Brain microvascular endothelial cell (primary cell): ENCODE results near the gene TNFRSF1B.

Experiments used
- DNase-seq: peaks from one replicate; pipeline ENCODE4 v3.0.0-alpha.2; 2020
- H3K27ac ChIP-seq: fragments of 250-450 bp; sonication (Bioruptor Pico); 2 replicates; pipeline ENCODE4 v1.5.1; 2020; ENCODE audit warnings: mild to moderate bottlenecking, moderate library complexity
- H3K27me3 ChIP-seq: fragments of 250-450 bp; sonication (Bioruptor Pico); replicated peaks from 2 replicates; pipeline ENCODE4 v1.5.1; 2020; ENCODE audit warnings: mild to moderate bottlenecking
- H3K36me3 ChIP-seq: fragments of 250-450 bp; sonication (Bioruptor Pico); replicated peaks from 2 replicates; pipeline ENCODE4 v1.5.1; 2020; ENCODE audit warnings: mild to moderate bottlenecking
- H3K4me3 ChIP-seq: 2 replicates; pipeline ENCODE4 v1.5.1; 2011; ENCODE audit warnings: low read depth, mild to moderate bottlenecking, control low read depth, low read length, moderate library complexity
- in situ Hi-C: cut with HindIII; loops from 2 replicates; pipeline ENCODE4 v1.10.0; 2017; ENCODE audit warnings: low sequenced_read_pairs, low pct_ligation_motif_present
- TF ChIP-seq, protein P1 (sequence below): IDR thresholded peaks from 2 replicates; pipeline ENCODE4 v1.5.1; 2011; ENCODE audit warnings: low read depth, mild to moderate bottlenecking, moderate library complexity, low read length, control low read depth, inconsistent platforms; ENCODE audit errors: missing control alignments

Gene TNFRSF1B

DNA sequence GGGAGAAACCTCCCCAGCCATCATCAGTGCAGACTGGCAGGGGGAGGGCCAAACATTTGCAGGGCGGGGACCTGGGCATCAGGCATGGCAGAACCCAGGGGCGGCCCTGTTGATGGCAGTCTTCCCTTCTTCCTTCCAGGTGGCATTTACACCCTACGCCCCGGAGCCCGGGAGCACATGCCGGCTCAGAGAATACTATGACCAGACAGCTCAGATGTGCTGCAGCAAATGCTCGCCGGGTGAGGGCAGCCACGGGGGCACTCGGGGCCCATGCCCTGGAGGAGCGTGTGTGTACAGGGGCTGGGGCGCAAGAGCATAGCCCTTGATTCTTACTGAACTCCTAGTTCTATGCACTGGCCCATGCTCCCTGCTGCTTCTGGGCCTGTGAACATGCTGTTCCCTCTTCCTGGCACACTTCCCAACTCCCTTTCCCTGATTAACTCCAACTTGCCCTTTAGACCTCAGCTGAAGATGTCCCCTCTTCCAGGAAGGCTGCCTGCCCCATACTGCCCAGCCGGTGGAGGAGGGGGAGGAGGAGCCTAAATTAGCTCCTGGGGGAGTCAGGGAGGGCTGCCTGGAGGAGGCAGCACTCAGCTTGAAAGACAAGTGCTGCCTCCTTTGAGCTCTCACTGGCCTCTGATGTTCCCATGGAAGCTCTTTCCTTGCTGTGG lies 22.0 kb downstream of the TNFRSF1B start:
- no peak for DNase-seq
- TF ChIP-seq, protein P1, sequence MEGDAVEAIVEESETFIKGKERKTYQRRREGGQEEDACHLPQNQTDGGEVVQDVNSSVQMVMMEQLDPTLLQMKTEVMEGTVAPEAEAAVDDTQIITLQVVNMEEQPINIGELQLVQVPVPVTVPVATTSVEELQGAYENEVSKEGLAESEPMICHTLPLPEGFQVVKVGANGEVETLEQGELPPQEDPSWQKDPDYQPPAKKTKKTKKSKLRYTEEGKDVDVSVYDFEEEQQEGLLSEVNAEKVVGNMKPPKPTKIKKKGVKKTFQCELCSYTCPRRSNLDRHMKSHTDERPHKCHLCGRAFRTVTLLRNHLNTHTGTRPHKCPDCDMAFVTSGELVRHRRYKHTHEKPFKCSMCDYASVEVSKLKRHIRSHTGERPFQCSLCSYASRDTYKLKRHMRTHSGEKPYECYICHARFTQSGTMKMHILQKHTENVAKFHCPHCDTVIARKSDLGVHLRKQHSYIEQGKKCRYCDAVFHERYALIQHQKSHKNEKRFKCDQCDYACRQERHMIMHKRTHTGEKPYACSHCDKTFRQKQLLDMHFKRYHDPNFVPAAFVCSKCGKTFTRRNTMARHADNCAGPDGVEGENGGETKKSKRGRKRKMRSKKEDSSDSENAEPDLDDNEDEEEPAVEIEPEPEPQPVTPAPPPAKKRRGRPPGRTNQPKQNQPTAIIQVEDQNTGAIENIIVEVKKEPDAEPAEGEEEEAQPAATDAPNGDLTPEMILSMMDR = no peak
- Histone ChIP-seq H3K4me3 (no peak overlapping the region), H3K36me3 (no peaks in the 10 kb centered on the region), H3K27ac (no peak overlapping the region), H3K27me3 (no peaks in the 10 kb centered on the region)
- in situ Hi-C loops = no loop called here

DNA sequence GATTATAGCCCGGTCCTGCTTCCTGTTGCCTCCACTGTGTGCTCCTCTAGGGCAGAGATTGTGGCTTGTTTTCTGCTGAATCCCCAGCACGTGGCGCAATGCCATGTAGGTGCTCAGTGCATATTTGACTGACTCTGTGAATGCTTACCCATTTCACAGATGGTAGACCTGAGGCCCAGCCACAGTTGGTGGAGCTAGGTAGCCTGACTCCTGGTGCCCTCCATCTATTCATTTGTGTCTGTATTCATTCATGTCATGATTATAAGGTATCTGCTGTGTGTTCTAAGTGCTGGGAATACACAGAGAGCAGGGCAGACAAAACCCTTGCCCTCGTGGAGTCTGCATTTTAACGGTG lies 22.5 kb downstream of the TNFRSF1B start:
- no peaks in the 10 kb centered on the region for H3K27me3 ChIP-seq
- DNase-seq = no peak
- H3K27ac ChIP-seq = no peak overlapping the region
- no peaks in the 10 kb centered on the region for H3K36me3 ChIP-seq
- H3K4me3 ChIP-seq = no peak overlapping the region
- TF ChIP-seq, protein P1 = no peak
- in situ Hi-C loops = no loop called here

DNA sequence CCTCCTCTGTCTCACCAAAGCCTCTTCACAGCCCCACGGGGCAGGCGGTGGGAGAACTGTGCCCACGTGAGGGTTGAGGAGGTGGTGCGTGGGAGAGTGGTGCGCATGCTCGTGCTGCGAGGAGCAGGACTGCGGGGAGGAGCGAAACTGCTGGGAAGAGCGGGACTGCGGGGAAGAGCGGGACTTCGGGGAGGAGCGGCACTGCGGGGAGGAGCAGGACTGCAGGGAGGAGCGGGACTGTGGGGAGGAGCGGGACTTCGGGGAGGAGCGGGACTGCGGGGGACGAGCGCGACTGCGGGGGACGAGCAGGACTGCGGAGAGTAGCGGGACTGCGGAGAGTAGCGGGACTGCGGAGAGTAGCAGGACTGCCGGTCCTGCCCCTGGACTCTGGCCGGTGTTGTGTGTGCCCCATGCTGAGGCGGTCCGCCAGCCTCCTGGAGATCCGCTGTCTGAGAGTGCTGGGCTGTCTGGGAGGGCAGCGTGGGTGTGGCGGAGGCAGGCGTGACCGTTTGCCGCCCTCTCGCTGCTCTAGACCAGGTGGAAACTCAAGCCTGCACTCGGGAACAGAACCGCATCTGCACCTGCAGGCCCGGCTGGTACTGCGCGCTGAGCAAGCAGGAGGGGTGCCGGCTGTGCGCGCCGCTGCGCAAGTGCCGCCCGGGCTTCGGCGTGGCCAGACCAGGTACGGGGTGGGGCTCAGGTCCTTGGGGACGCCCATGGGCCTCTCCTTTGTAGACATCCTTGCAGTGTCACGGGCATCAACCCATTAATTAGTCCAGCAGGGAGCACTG lies 24.6 kb downstream of the TNFRSF1B start:
- Histone ChIP-seq H3K36me3 (no peaks in the 10 kb centered on the region), H3K4me3 (no peak overlapping the region), H3K27me3 (no peaks in the 10 kb centered on the region), H3K27ac (no peak overlapping the region)
- in situ Hi-C loops = no loop called here
- DNase-seq = no peak
- TF ChIP-seq, protein P1 = no peak

DNA sequence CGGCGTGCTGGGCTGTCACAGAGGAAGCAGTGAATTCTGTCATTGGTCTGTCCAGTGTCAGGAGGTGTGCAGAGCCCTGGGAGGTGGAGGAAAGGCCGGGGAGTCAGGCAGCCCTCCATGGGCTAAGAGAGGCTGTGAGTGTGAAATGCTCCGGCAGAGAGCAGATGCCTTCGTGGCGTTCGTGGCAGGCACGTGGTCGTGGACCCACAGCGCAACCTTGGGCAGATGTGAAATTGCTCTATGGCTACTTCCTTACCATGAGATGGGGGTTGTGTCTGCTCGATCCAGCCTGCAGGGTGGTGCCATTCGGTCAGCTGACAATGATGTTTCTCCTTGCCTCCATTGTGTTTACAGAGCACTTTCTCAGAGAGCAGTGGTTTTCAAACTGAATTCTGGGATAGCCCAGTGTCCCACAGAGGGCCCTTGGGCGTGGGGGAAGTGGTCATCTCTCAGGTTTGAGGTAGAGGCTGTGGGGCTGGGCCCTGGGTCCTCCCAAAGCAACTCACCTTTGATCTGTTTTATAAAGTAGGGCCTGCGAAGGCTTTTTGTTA lies 27.9 kb downstream of the TNFRSF1B start:
- H3K4me3 ChIP-seq = no peak overlapping the region
- TF ChIP-seq, protein P1 = no peak
- H3K27ac ChIP-seq = no peak overlapping the region
- DNase-seq = no peak
- H3K36me3 ChIP-seq = no peaks in the 10 kb centered on the region
- H3K27me3 ChIP-seq = no peaks in the 10 kb centered on the region
- in situ Hi-C loops = no loop called here

DNA sequence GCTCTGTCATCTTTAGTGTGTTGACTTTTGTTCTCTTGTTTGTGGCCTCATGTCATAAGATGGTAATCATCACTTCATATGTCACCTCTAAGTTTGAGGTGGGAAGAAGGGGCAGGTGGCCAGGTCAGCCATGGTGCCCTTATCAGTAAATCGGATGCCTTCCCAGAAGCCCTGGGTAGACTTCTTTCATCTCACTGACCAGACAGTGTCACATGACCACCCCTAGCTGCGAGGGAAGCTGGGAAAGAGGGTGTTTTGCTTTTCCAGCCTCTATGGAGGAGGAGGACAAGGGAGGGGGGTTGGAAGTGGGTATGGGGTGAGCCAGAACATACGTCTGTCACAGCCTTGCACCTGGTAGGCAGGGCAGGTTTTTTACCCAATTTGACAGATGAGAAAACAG lies 28.6 kb downstream of the TNFRSF1B start:
- no peak overlapping the region for H3K27ac ChIP-seq
- no peaks in the 10 kb centered on the region for H3K27me3 ChIP-seq
- no peaks in the 10 kb centered on the region for H3K36me3 ChIP-seq
- DNase-seq = no peak
- H3K4me3 ChIP-seq = no peak overlapping the region
- in situ Hi-C loops = no loop called here
- TF ChIP-seq, protein P1 = no peak
